H1 (cell line): Measurements from ENCODE around the gene IGF1.

ENCODE experiments used
- CBX5 ChIP-seq: fragments of 300-800, 300-1000 bp; sonication (generic); IDR thresholded peaks from 2 replicates; pipeline ENCODE4 v1.7.1; 2016; ENCODE audit warnings: antibody characterized with exemption, low read length, low read depth
- CTCF ChIP-seq, 3 experiments: IDR thresholded peaks; 1 replicate in 2 of 3; 2 replicates in 1 of 3; pipeline versions ENCODE4 v1.5.1 to v1.6.1; 2011; ENCODE audit warnings: low read length in 3 of 3, mild to moderate bottlenecking in 3 of 3, inconsistent platforms in 2 of 3, low read depth in 1 of 3, moderate library complexity in 1 of 3; ENCODE audit not compliant: insufficient read depth in 1 of 3; ENCODE audit errors: control extremely low read depth in 1 of 3
- RNF2 ChIP-seq: fragments of 200-900, 300-1000 bp; sonication (generic); IDR thresholded peaks from 2 replicates; pipeline ENCODE4 v1.7.1; 2016; ENCODE audit warnings: borderline replicate concordance, low read depth, mild to moderate bottlenecking, antibody characterized with exemption, low read length; ENCODE audit not compliant: poor library complexity, severe bottlenecking; ENCODE audit errors: missing control alignments

- TF ChIP-seq CBX5 = no peak
- no peak for TF ChIP-seq CTCF (IDR thresholded peaks at IDR 0.05; ENCODE audit: control extremely low read depth in 1 of 3, insufficient read depth in 1 of 3, low read depth in 1 of 3, low read length in 3 of 3)
- no peak for TF ChIP-seq RNF2
These were observed 56.9 kb downstream of the IGF1 start for GRCh38 chr12:102423462-102423861.
